WTC11 (cell line): ENCODE measurements around the gene UFSP2. TPM values are rescaled to one million over a fixed set of nuclear protein-coding genes. Genes with fewer than 3 reads are reported as not detected.

Experiments
- ATAC-seq: fragments of 200-7000 bp; cut with Tn5 transposase; 2 replicates; pipeline ENCODE4 v1.10.0; 2021; ENCODE audit warnings: mild to moderate bottlenecking, moderate library complexity
- CTCF ChIA-PET: fragments of 300-600 bp; sonication (Branson Sonifier 250); formaldehyde crosslinking; loops from one replicate; lab custom pipeline; 2021; ENCODE audit warnings: antibody characterized with exemption; lab: Charles Lee
- POLR2A ChIA-PET: fragments of 350-600 bp; sonication (Branson Sonifier 250); formaldehyde crosslinking; loops from one replicate; lab custom pipeline; 2021; ENCODE audit warnings: antibody characterized with exemption; lab: Charles Lee
- DNase-seq: peaks from one replicate; pipeline ENCODE4 v3.0.0; 2021; ENCODE audit warnings: low spot score
- H3K27ac Mint-ChIP-seq: 2 replicates; pipeline ENCODE4 v1.8.0; 2021; ENCODE audit warnings: mixed read lengths
- H3K27me3 Mint-ChIP-seq: 2 replicates; pipeline ENCODE4 v1.8.0; 2021; ENCODE audit warnings: low read depth, mild to moderate bottlenecking, moderate library complexity, mixed read lengths
- H3K36me3 Mint-ChIP-seq: 2 replicates; pipeline ENCODE4 v1.8.0; 2021; ENCODE audit warnings: mixed read lengths
- H3K4me1 Mint-ChIP-seq: 2 replicates; pipeline ENCODE4 v1.8.0; 2022; ENCODE audit warnings: mixed read lengths
- H3K4me3 Mint-ChIP-seq: 2 replicates; pipeline ENCODE4 v1.8.0; 2021; ENCODE audit warnings: mild to moderate bottlenecking, moderate library complexity, mixed read lengths
- H3K9me3 Mint-ChIP-seq: 2 replicates; pipeline ENCODE4 v1.8.0; 2021; ENCODE audit warnings: mixed read lengths
- AFF4 ChIP-seq: sonication (generic); formaldehyde crosslinking; IDR thresholded peaks from 2 replicates; pipeline ENCODE4 v1.8.1; 2023; ENCODE audit warnings: mild to moderate bottlenecking, missing genetic modification reagents, borderline replicate concordance
- ATF1 ChIP-seq: sonication (generic); formaldehyde crosslinking; IDR thresholded peaks from 2 replicates; pipeline ENCODE4 v1.8.1; 2023; ENCODE audit warnings: mild to moderate bottlenecking, moderate library complexity, missing genetic modification reagents
- CBFB ChIP-seq: sonication (generic); formaldehyde crosslinking; IDR thresholded peaks from 2 replicates; pipeline ENCODE4 v1.8.1; 2022; ENCODE audit warnings: mild to moderate bottlenecking, low read depth, missing genetic modification reagents
- CTCF ChIP-seq: fragments of 200-600 bp; IDR thresholded peaks from 2 replicates; pipeline ENCODE4 v1.8.0; 2022; ENCODE audit warnings: antibody characterized with exemption
- ELF4 ChIP-seq: sonication (generic); formaldehyde crosslinking; IDR thresholded peaks from 2 replicates; pipeline ENCODE4 v1.8.1; 2022; ENCODE audit warnings: low read depth, mild to moderate bottlenecking, moderate library complexity, missing genetic modification reagents
- EMX1 ChIP-seq: fragments of 250-450 bp; sonication (Bioruptor Pico); IDR thresholded peaks from 2 replicates; pipeline ENCODE4 v1.8.0; 2021; ENCODE audit warnings: mild to moderate bottlenecking
- FOXP4 ChIP-seq: sonication (generic); formaldehyde crosslinking; IDR thresholded peaks from 2 replicates; pipeline ENCODE4 v1.8.0; 2022; ENCODE audit warnings: mild to moderate bottlenecking, missing genetic modification reagents
- MAX ChIP-seq: sonication (generic); formaldehyde crosslinking; IDR thresholded peaks from 2 replicates; pipeline ENCODE4 v1.8.0; 2022; ENCODE audit warnings: mild to moderate bottlenecking, missing genetic modification reagents
- MXD4 ChIP-seq: fragments of 250-450 bp; sonication (Bioruptor Pico); IDR thresholded peaks from 2 replicates; pipeline ENCODE4 v1.8.0; 2021; ENCODE audit warnings: mild to moderate bottlenecking, moderate library complexity, borderline replicate concordance
- MYBL2 ChIP-seq: sonication (generic); formaldehyde crosslinking; IDR thresholded peaks from 2 replicates; pipeline ENCODE4 v1.8.1; 2023; ENCODE audit warnings: mild to moderate bottlenecking, moderate library complexity, missing genetic modification reagents
- NFE2L1 ChIP-seq: sonication (generic); formaldehyde crosslinking; IDR thresholded peaks from 2 replicates; pipeline ENCODE4 v1.8.1; 2023; ENCODE audit warnings: missing genetic modification reagents
- NR1H2 ChIP-seq: sonication (generic); formaldehyde crosslinking; IDR thresholded peaks from 2 replicates; pipeline ENCODE4 v1.9.0; 2021; ENCODE audit warnings: mild to moderate bottlenecking, moderate library complexity, missing genetic modification reagents
- NR2C2 ChIP-seq: sonication (generic); formaldehyde crosslinking; IDR thresholded peaks from 2 replicates; pipeline ENCODE4 v1.8.0; 2022; ENCODE audit warnings: mild to moderate bottlenecking, missing genetic modification reagents
- PRRX2 ChIP-seq: fragments of 250-450 bp; sonication (Bioruptor Pico); IDR thresholded peaks from 2 replicates; pipeline ENCODE4 v1.8.0; 2021; ENCODE audit warnings: mild to moderate bottlenecking
- SOX15 ChIP-seq: fragments of 250-450 bp; sonication (Bioruptor Pico); IDR thresholded peaks from 2 replicates; pipeline ENCODE4 v1.9.0; 2021; ENCODE audit warnings: mild to moderate bottlenecking
- TCF7 ChIP-seq: sonication (generic); formaldehyde crosslinking; IDR thresholded peaks from 2 replicates; pipeline ENCODE4 v1.8.0; 2022; ENCODE audit warnings: mild to moderate bottlenecking, low read depth, missing genetic modification reagents, moderate library complexity
- USF1 ChIP-seq: sonication (generic); formaldehyde crosslinking; IDR thresholded peaks from 2 replicates; pipeline ENCODE4 v1.8.0; 2022; ENCODE audit warnings: mild to moderate bottlenecking, missing genetic modification reagents
- ZNF138 ChIP-seq: sonication (generic); formaldehyde crosslinking; conservative IDR thresholded peaks from 2 replicates; pipeline ENCODE4 v1.8.1; 2022; ENCODE audit warnings: mild to moderate bottlenecking, moderate library complexity, missing genetic modification reagents
- ZNF317 ChIP-seq: sonication (generic); formaldehyde crosslinking; IDR thresholded peaks from 2 replicates; pipeline ENCODE4 v1.8.1; 2023; ENCODE audit warnings: low read depth, mild to moderate bottlenecking, moderate library complexity, missing genetic modification reagents, borderline replicate concordance
- total RNA-seq: library from RNA; stranded (reverse); gene quantifications from 3 replicates; pipeline ENCODE4 v1.2.3, GENCODE V29; 2021

Gene UFSP2
- total RNA-seq, 1 experiment from 2014 or later, result 30.8 TPM

- Mint-ChIP-seq H3K4me3 (0 out of 2 replicates have a peak overlapping the region, but pooled peaks have one; percentile 27), H3K36me3 (peaks cover 2% of the 10 kb centered on the region; the same call in 1 of the 2 replicates), H3K4me1 (peaks cover 10% of the 10 kb centered on the region), H3K27me3 (peaks cover 70% of the 10 kb centered on the region), H3K9me3 (peaks cover 8% of the 10 kb centered on the region; the same call in 1 of the 2 replicates), H3K27ac (no peak overlapping the region)
- ChIA-PET CTCF (interaction anchor here (0.7 to 1.6 kb wide), 2 partner anchors 124 to 569 kb away, joined by 3 to 11 read pairs; no protein-coding TSS in a partner anchor), POLR2A (no interaction called here)
- DNase-seq, result no peak
- TF ChIP-seq SOX15 (CRISPR knock-in tag), result no peak
- TF ChIP-seq ZNF317 (CRISPR knock-in tag), result no peak
- no peak for TF ChIP-seq NFE2L1 (CRISPR knock-in tag)
- no peak for TF ChIP-seq CBFB
- no peak for TF ChIP-seq TCF7 (CRISPR knock-in tag)
- no peak for TF ChIP-seq AFF4
- TF ChIP-seq MYBL2 (CRISPR knock-in tag), result no peak
- TF ChIP-seq ZNF138, result no peak
- no peak for TF ChIP-seq NR2C2 (CRISPR knock-in tag)
- no peak for TF ChIP-seq MAX (CRISPR knock-in tag)
- TF ChIP-seq EMX1 (CRISPR knock-in tag), result no peak
- TF ChIP-seq ATF1 (CRISPR knock-in tag), result no peak
- no peak for TF ChIP-seq PRRX2 (CRISPR knock-in tag)
- TF ChIP-seq NR1H2 (CRISPR knock-in tag), result no peak
- no peak for TF ChIP-seq ELF4 (CRISPR knock-in tag)
- no peak for TF ChIP-seq MXD4 (CRISPR knock-in tag)
- TF ChIP-seq CTCF, result no peak
- TF ChIP-seq USF1, result no peak
- no peak for TF ChIP-seq FOXP4 (CRISPR knock-in tag)
- ATAC-seq, result no peak
Measured at GRCh38 chr4:185473247-185473646, 47.5 kb upstream of the UFSP2 start.
